ENCODE data around the gene TRHDE. TPM values are rescaled to one million over a fixed set of nuclear protein-coding genes. Genes with fewer than 3 reads are reported as not detected.
"Not testable (repeated sequence)": the region's sequence is repeated elsewhere in the genome, so short reads cannot be mapped to it uniquely, and the experiment has no call there.

The TRHDE gene
- polyA plus RNA-seq, 4 donors, result 21.1 to 25.9 (median 22.3) TPM

DNA sequence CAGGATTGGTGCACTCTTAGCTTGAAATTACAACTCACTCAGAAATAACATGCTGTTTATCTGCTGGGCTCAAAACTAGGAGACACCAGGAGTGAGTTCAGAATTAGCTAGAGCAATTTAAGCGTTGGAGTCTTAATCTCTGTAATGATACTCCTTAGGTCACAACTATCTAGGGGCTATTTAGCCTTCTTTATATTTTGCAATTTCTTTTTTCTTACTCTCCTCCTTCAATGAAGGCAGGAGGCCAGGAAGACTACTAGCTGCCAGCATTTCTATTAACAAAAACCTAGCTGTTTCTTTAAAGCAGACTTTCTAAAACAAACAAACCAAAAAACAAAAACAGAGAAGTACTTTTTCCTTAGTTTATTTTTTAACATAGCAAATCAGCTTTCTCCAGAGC, 226.2 kb downstream of the TRHDE start:
- DNase-seq (ENCODE audit: low read depth in 4 of 4, low spot score in 2 of 4), result no peak

- DNase-seq (ENCODE audit: low read depth in 4 of 4, low spot score in 2 of 4), result no peak
Observed at GRCh38 chr12:72499244-72499643, 227.1 kb downstream of the TRHDE start.

DNA sequence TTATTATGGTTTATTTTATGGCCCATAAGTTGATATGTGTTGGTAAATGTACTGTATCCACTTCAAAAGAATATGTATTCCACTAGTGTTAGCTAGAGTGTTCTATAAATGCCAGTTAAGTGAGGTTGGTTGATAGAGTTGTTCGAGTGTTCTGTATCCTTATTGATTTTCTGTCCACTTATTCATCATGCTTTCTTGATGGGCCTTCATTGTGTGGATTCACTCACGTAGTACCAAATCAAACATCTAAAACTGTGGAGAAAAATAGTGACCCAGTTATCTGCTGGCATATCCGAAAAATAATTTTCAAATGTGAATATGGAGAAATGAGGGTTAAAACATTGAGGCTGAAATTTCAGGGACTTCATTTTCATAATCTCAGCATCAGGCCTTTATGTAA, 230.4 kb downstream of the TRHDE start:
- no peak for DNase-seq (ENCODE audit: low read depth in 4 of 4, low spot score in 2 of 4)

- no peak for DNase-seq (ENCODE audit: low read depth in 4 of 4, low spot score in 2 of 4)
Observed at GRCh38 chr12:72505227-72505626, 233.1 kb downstream of the TRHDE start.

GRCh38 chr12:72509891-72510290, 237.7 kb downstream of the TRHDE start:
- DNase-seq (ENCODE audit: low read depth in 4 of 4, low spot score in 2 of 4), result no peak

GRCh38 chr12:72510772-72511171, 238.6 kb downstream of the TRHDE start:
- no peak for DNase-seq (ENCODE audit: low read depth in 4 of 4, low spot score in 2 of 4)

GRCh38 chr12:72511498-72511897, 239.3 kb downstream of the TRHDE start:
- DNase-seq (ENCODE audit: low read depth in 4 of 4, low spot score in 2 of 4), result no peak

DNA sequence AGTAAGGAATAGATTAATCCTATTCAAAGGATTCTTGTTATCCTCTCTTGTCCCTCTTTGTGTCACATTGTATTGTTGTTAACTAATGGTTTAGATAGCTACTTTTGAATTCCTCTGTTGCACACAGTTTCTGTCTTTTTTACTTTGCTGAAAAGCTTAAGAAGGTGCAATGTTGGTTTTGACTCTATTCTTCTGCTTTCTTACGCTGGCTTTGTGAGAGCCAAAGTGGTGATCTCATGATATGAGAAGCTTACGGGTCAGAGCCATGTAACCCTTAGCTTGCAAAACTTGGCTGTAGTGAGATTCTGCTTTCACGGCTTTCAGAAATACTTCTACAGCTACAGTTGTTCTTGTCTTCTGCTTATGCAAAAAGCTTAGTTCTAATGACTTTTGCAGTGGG, 239.7 kb downstream of the TRHDE start:
- DNase-seq (ENCODE audit: low read depth in 4 of 4, low spot score in 2 of 4), result no peak

- not testable (repeated sequence) for DNase-seq (ENCODE audit: low read depth in 4 of 4, low spot score in 2 of 4)
Observed at GRCh38 chr12:72520044-72520678, 248.0 kb downstream of the TRHDE start.

DNA sequence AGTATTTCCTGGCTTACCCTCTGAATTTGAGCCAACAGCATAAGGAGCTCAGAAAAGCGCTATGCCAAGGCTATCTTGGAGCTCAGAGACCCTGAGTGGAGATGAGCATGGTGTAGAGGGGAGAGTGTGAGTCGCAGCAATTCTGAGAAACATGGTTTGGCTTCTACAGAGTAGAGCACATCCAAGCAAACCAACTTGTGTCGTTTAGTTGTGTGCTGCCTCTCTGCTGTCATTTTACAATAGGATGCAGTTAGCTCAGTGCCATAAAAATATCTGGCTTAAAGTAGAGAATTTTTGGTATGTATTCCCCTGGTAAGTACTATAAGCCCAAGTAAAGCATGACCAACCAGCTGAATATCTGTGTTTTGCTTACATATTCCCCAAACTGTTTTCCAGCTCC, 249.2 kb downstream of the TRHDE start:
- no peak for DNase-seq (ENCODE audit: low read depth in 4 of 4, low spot score in 2 of 4)

GRCh38 chr12:72522411-72522810, 250.2 kb downstream of the TRHDE start:
- DNase-seq (ENCODE audit: low read depth in 4 of 4, low spot score in 2 of 4), result no peak

DNA sequence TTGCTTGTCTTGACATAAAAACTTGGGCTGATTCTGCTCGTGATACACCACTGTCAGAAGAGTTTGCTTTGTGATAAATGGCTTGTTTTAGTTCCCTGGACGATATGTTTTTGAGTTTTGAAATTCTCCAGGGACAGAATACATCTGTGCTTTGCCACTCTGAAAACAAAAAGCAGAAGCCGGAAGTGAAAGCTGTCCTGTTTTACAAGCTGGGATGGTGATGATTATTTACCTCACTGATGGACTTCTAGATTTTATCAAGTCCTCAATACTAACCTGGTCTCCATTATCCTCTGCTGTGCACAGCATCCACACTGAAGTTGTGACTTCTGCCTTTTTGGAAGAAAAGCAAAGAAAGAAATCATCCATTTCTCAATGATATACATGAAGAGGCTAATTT, 251.6 kb downstream of the TRHDE start:
- DNase-seq (ENCODE audit: low read depth in 4 of 4, low spot score in 2 of 4), result no peak

DNA sequence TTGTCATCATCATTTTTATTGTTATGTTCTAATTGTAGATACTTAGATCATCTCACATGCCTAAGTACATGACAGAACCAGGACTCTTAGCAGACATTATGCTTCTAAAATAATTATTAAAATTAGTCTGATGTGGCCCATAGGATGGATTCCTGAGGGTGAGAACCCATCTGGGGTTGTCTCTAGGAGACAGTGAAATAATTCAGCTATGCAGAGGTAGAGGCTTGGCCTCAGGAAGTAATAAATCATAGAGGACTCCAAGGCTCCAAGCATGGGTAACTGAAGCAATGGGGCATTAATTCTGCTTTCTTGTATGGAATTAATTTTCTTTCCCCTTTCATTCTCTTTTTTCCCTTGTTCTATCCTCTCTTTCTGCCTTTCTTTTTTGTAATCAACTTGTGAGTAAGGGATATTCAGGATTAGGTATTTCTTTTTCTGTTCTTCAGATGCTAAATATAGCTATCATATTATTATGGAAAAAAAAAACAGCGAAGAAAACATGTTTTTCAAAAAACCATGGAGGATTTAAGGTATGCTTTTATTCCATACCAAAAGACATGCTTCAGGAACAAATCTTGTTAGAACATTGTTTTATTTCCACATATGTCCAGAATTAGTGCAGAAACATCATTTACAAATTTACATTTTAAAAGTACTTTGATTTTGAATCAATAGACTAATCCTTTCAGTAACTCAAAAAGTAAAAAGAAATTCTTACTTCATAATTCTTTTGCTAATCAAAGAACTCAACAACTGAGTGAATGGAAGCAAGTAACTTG, 263.2 kb downstream of the TRHDE start:
- DNase-seq (ENCODE audit: low read depth in 4 of 4, low spot score in 2 of 4), result no peak

- DNase-seq (ENCODE audit: low read depth in 4 of 4, low spot score in 2 of 4), result no peak
Observed at GRCh38 chr12:72540811-72541210, 268.6 kb downstream of the TRHDE start.

DNA sequence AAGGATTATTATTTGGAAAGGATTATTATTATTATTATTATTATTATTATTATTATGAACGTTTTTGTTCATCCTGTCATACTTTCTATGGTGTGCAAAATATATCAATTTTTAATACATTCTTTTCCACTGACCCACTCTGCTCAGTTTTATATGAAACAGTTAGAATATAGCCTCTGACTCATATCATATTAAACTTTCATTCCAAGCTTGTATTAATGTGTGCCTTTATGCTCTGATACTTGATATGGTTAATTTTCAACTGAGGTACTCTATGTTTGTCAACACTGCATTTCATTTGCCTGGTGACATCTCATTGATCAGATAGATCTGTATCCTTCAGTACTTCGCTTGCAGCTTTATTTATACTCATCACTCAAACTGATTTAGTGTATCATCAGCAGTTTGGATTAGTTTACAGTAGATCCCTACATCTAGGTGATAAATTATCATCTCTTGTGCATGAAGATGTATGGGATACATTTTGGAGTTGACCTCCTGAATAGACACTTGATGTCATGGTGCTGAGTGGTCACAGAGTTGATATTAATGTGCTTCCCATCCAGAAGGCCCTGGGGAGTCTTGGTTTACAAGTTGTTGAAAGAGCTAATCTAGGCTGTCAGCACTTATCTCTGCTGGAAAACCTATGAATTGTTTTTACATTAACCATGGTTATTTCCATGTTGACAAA, 271.8 kb downstream of the TRHDE start:
- no peak for DNase-seq (ENCODE audit: low read depth in 4 of 4, low spot score in 2 of 4)

GRCh38 chr12:72546106-72546505, 273.9 kb downstream of the TRHDE start:
- no peak for DNase-seq (ENCODE audit: low read depth in 4 of 4, low spot score in 2 of 4)

GRCh38 chr12:72547573-72547972, 275.4 kb downstream of the TRHDE start:
- DNase-seq (ENCODE audit: low read depth in 4 of 4, low spot score in 2 of 4), result no peak

GRCh38 chr12:72549184-72549583, 277.0 kb downstream of the TRHDE start:
- no peak for DNase-seq (ENCODE audit: low read depth in 4 of 4, low spot score in 2 of 4)

DNA sequence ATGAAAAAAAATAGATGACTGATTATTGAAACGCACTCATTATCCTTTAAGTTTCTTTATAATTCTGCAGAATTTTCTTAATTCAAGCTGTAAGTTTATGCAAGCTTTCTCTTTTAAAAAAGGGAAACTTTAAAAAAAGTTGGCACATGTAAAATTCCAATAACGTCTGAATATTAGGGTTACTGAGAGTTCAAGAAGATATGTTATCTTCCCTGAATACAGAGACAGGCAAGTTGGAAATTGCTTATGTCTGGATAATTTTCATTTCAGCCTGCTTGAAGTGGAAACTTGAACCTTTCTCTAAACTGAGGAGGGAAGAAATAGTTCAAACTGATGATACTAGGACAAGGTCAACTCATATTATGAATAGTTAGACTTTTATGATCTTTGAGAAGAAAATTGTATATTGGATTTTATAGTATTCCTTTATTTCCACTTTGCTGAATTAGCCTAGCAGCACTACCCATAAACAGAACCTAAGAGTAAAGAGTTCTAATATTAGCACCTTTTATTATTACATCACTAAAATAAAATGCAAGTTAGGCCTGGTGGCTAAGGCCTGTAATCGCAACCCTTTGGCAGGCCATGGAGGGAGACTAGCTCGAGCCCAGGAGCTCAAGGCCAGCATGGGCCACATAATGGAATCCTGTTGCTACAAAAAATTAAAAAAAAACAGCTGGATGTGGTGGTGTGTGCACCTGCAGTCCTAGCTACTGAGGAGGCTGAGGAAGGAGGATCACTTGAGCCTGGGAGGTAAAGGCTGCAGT, 288.0 kb downstream of the TRHDE start:
- DNase-seq (ENCODE audit: low read depth in 4 of 4, low spot score in 2 of 4), result no peak

- no peak for DNase-seq (ENCODE audit: low read depth in 4 of 4, low spot score in 2 of 4)
Observed at GRCh38 chr12:72570601-72571000, 298.4 kb downstream of the TRHDE start.

DNA sequence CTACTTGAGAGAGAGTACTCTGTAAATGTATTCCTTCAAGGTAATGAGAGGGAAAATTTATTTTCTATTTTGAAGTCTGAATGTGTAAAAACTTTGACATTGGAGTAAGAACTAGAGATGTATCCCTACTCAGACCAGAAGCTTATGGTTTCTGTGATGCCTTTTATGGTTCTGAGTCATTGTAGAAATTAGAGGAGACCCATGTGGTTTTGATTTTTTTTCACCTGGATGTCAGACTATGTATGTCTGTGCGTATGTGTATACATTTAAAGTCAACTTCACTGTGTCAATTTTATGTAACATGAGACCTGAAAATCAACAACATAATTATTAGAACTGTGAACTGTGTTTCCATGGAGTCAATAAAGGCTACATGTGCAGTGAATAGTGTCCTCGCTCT, 302.0 kb downstream of the TRHDE start:
- no peak for DNase-seq (ENCODE audit: low read depth in 4 of 4, low spot score in 2 of 4)
